ENCODE results near the gene DGKG.

GRCh38 chr3:186151077-186151971 is 210.7 kb downstream of the DGKG start:
- TF ChIP-seq CTCF (IDR thresholded peaks at IDR 0.05) (no peak), POLR2A (IDR thresholded peaks at IDR 0.05) (no peak), POLR2AphosphoS5 (IDR thresholded peaks at IDR 0.05) (no peak), EP300 (IDR thresholded peaks at IDR 0.05) (no peak)
